GM21786 (cell line): ENCODE data around the gene CHEK1.
"Not testable (repeated sequence)": the region's sequence is repeated elsewhere in the genome, so short reads cannot be mapped to it uniquely, and the experiment has no call there.

Source experiments
- ATAC-seq: cut with Tn5 transposase; IDR thresholded peaks from one replicate; pipeline ENCODE4 v1.9.1; 2021; ENCODE audit not compliant: unreplicated experiment

Gene CHEK1

GRCh38 chr11:125690006-125690405 lies 65.0 kb downstream of the CHEK1 start:
- ATAC-seq = no peak

GRCh38 chr11:125692887-125693286 lies 67.9 kb downstream of the CHEK1 start:
- ATAC-seq = no peak

- ATAC-seq = no peak
Measured at GRCh38 chr11:125694951-125695350, 70.0 kb downstream of the CHEK1 start.

- no peak for ATAC-seq
Measured at GRCh38 chr11:125701018-125701610, 76.2 kb downstream of the CHEK1 start.

GRCh38 chr11:125701858-125702621 lies 77.1 kb downstream of the CHEK1 start:
- ATAC-seq = no peak

- ATAC-seq = not testable (repeated sequence)
Measured at GRCh38 chr11:125704686-125705085, 79.7 kb downstream of the CHEK1 start.

- no peak for ATAC-seq
Measured at GRCh38 chr11:125720781-125721180, 95.8 kb downstream of the CHEK1 start.

GRCh38 chr11:125724125-125724524 lies 99.2 kb downstream of the CHEK1 start:
- ATAC-seq = no peak
